GM12873 (cell line): ENCODE measurements around the gene CCL25.

Experiments
- TF ChIP-seq, protein P1 (sequence below): IDR thresholded peaks from 2 replicates; pipeline ENCODE4 v1.5.1; 2012; ENCODE audit warnings: low read depth, mild to moderate bottlenecking, moderate library complexity, low read length, control low read depth; ENCODE audit not compliant: insufficient read depth; ENCODE audit errors: missing control alignments

CCL25 gene

GRCh38 chr19:8069096-8069973, 16.8 kb downstream of the CCL25 start:
- TF ChIP-seq, protein P1, sequence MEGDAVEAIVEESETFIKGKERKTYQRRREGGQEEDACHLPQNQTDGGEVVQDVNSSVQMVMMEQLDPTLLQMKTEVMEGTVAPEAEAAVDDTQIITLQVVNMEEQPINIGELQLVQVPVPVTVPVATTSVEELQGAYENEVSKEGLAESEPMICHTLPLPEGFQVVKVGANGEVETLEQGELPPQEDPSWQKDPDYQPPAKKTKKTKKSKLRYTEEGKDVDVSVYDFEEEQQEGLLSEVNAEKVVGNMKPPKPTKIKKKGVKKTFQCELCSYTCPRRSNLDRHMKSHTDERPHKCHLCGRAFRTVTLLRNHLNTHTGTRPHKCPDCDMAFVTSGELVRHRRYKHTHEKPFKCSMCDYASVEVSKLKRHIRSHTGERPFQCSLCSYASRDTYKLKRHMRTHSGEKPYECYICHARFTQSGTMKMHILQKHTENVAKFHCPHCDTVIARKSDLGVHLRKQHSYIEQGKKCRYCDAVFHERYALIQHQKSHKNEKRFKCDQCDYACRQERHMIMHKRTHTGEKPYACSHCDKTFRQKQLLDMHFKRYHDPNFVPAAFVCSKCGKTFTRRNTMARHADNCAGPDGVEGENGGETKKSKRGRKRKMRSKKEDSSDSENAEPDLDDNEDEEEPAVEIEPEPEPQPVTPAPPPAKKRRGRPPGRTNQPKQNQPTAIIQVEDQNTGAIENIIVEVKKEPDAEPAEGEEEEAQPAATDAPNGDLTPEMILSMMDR, result peak; percentile 87

- TF ChIP-seq, protein P1, result peak; percentile 17
Observed at GRCh38 chr19:8071912-8072311, 19.4 kb downstream of the CCL25 start.

GRCh38 chr19:8074501-8074900, 21.9 kb downstream of the CCL25 start:
- TF ChIP-seq, protein P1, result no peak

- TF ChIP-seq, protein P1, result no peak
Observed at GRCh38 chr19:8075158-8076074, 22.9 kb downstream of the CCL25 start.

DNA sequence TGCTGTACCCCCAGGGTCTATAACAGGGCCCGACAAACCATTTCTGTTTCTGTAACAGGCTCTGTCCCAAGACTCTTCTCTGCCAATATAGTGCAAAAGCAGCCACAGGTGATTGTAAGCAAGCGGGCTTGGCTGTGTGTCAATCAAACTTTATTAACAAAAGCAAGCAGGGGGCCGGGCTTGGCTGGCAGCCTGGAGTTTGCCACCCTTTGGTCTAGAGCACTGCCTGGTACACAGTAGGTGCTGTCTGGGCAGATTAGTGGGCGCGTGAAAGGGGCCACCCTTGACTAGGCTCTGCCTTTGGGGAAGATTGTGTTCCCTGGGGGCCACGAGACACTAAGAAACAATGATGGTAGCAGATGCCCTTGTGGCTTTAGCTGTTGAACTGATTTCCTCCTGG, 27.4 kb downstream of the CCL25 start:
- TF ChIP-seq, protein P1, result no peak

DNA sequence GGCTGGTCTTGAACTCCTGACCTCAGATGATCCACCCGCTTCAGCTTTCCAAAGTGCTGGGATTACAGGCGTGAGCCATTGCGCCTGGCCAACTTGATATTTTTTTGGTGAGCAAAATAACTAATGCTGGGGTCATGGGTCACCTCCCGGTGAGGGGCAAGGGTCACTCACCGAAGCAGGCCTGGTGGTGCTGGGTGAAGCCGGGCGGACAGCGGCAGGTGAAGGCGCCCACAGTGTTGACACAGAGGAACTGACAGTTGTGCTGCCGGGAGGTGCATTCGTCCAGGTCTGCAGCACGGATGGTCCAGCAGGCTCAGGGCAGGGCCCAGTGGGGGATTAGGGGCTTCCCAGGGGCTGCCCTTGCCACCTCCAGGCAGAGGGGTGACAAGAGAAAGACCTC, 28.3 kb downstream of the CCL25 start:
- TF ChIP-seq, protein P1, result no peak
